Calu3 (cell line): ENCODE data around the gene ADIPOR2. TPM values are rescaled to one million over a fixed set of nuclear protein-coding genes. Genes with fewer than 3 reads are reported as not detected.

Source experiments
- Bru-seq: library from RNA; stranded (reverse); fragments of 400-500 nt; gene quantifications from one replicate; lab custom pipeline; 2021; lab: Mats Ljungman, UMichigan
- BruChase-seq, 2 experiments: library from RNA; stranded (reverse); fragments of 400-500 nt; gene quantifications; one replicate each; lab custom pipeline; 2021; lab: Mats Ljungman, UMichigan
- BruUV-seq: library from RNA; stranded (reverse); fragments of 400-500 nt; replicated peaks from 2 replicates; lab custom pipeline; 2021; lab: Mats Ljungman, UMichigan
- CTCF ChIA-PET: fragments of 300-600 bp; sonication (Branson Sonifier 250); formaldehyde crosslinking; loops from one replicate; lab custom pipeline; 2022; ENCODE audit warnings: antibody characterized with exemption; lab: Charles Lee
- DNase-seq: peaks from one replicate; pipeline ENCODE4 v3.0.0; 2022
- H3K27ac Mint-ChIP-seq: one replicate; pipeline ENCODE4 v1.8.0; 2022; ENCODE audit warnings: mixed read lengths; ENCODE audit not compliant: unreplicated experiment
- H3K27me3 Mint-ChIP-seq: one replicate; pipeline ENCODE4 v1.8.0; 2022; ENCODE audit warnings: mixed read lengths; ENCODE audit not compliant: unreplicated experiment
- H3K36me3 Mint-ChIP-seq: one replicate; pipeline ENCODE4 v1.8.0; 2022; ENCODE audit warnings: mild to moderate bottlenecking, moderate library complexity, mixed read lengths; ENCODE audit not compliant: insufficient read depth, unreplicated experiment
- H3K4me1 Mint-ChIP-seq: one replicate; pipeline ENCODE4 v1.8.0; 2022; ENCODE audit warnings: mild to moderate bottlenecking, low read depth, mixed read lengths; ENCODE audit not compliant: unreplicated experiment
- H3K4me3 Mint-ChIP-seq: one replicate; pipeline ENCODE4 v1.8.0; 2022; ENCODE audit warnings: mild to moderate bottlenecking, low read depth, moderate library complexity, mixed read lengths; ENCODE audit not compliant: unreplicated experiment
- H3K9me3 Mint-ChIP-seq: one replicate; pipeline ENCODE4 v1.8.0; 2022; ENCODE audit warnings: low read depth, mixed read lengths; ENCODE audit not compliant: unreplicated experiment
- CTCF ChIP-seq: fragments of 200-600 bp; IDR thresholded peaks from one replicate; pipeline ENCODE4 v1.8.0; 2022; ENCODE audit warnings: antibody characterized with exemption; ENCODE audit not compliant: unreplicated experiment
- intact Hi-C: fragments of 100-400 bp; cut with micrococcal nuclease; formaldehyde crosslinking; loops from one replicate; pipeline ENCODE4 v1.10.0; 2022; ENCODE audit not compliant: unreplicated experiment
- long read RNA-seq: library from polyadenylated mRNA; stranded (forward); transcript quantifications from one replicate; pipeline ENCODE4 v2.0.0, GENCODE V29; 2022
- total RNA-seq: library from RNA; stranded (reverse); gene quantifications from 2 replicates; pipeline ENCODE4 v1.2.3, GENCODE V29; 2022

The ADIPOR2 gene
- total RNA-seq (88.5 and 90.3 TPM in 2 replicates), Bru-seq, nascent RNA (percentile 91 among the genes with signal in this experiment), BruChase-seq, experiment 1, labeled RNA remaining after a 6-hour chase (percentile 82 among the genes with signal in this experiment), BruChase-seq, experiment 2, labeled RNA remaining after a 2-hour chase (percentile 81 among the genes with signal in this experiment)
- long read RNA-seq, full-length matches to known transcripts = 1 of 10 reads
- long read RNA-seq, partial matches to known transcripts = 0 of 10 reads
- long read RNA-seq, other reads (novel, unspliced or antisense) = 9 of 10 reads

GRCh38 chr12:1690578-1691122, at the start of gene ADIPOR2:
ADIPOR2 (plus strand) TSS chr12:1691070; CDS start chr12:1754344, 63,274 bp downstream.
- DNase-seq = peak; percentile 95
- CTCF ChIA-PET = interaction anchor here (0.6 to 1.5 kb wide), 5 partner anchors 20 to 655 kb away, joined by 3 to 6 read pairs (median 5); no protein-coding TSS in a partner anchor
- TF ChIP-seq CTCF = no peak
- Mint-ChIP-seq H3K4me1 (peaks cover 23% of the 10 kb centered on the region), H3K9me3 (no peaks in the 10 kb centered on the region), H3K27ac (peak within 1 kb of the TSS; percentile 89), H3K27me3 (peaks cover 6% of the 10 kb centered on the region), H3K4me3 (peak within 1 kb of the TSS; percentile 88), H3K36me3 (peaks cover 39% of the 10 kb centered on the region)
- intact Hi-C loops = loop anchor here (5.0 kb wide), 1 partner anchor 77 kb away; no protein-coding TSS in a partner anchor
- TSS peak; percentile 99 for BruUV-seq

GRCh38 chr12:1642513-1642912, 48.4 kb upstream of the ADIPOR2 start:
- no peak for TF ChIP-seq CTCF
- BruUV-seq = no TSS peak
- Mint-ChIP-seq H3K4me1 (no peaks in the 10 kb centered on the region), H3K4me3 (no peak overlapping the region), H3K36me3 (no peaks in the 10 kb centered on the region), H3K27me3 (peaks cover 74% of the 10 kb centered on the region), H3K9me3 (no peaks in the 10 kb centered on the region), H3K27ac (no peak overlapping the region)
- CTCF ChIA-PET = no interaction called here
- intact Hi-C loops = no loop called here
- no peak for DNase-seq

- H3K36me3 Mint-ChIP-seq = no peaks in the 10 kb centered on the region
- TF ChIP-seq CTCF = no peak
- DNase-seq = no peak
- CTCF ChIA-PET = interaction anchor here (0.6 kb wide), 1 partner anchor 893 kb away, joined by 5 read pairs; no protein-coding TSS in a partner anchor
- H3K4me1 Mint-ChIP-seq = no peaks in the 10 kb centered on the region
- H3K9me3 Mint-ChIP-seq = no peaks in the 10 kb centered on the region
- no peak overlapping the region for H3K4me3 Mint-ChIP-seq
- no peak overlapping the region for H3K27ac Mint-ChIP-seq
- no TSS peak for BruUV-seq
- peaks cover 77% of the 10 kb centered on the region for H3K27me3 Mint-ChIP-seq
- intact Hi-C loops = no loop called here
Measured at GRCh38 chr12:1643043-1643442, 47.8 kb upstream of the ADIPOR2 start.

GRCh38 chr12:1643905-1644533, 46.9 kb upstream of the ADIPOR2 start:
- no peaks in the 10 kb centered on the region for H3K9me3 Mint-ChIP-seq
- no peaks in the 10 kb centered on the region for H3K4me1 Mint-ChIP-seq
- TF ChIP-seq CTCF = no peak
- H3K27me3 Mint-ChIP-seq = peaks cover 77% of the 10 kb centered on the region
- no peaks in the 10 kb centered on the region for H3K36me3 Mint-ChIP-seq
- CTCF ChIA-PET = interaction anchor here (0.8 kb wide), 1 partner anchor 13 kb away, joined by 4 read pairs; no protein-coding TSS in a partner anchor
- no peak overlapping the region for H3K27ac Mint-ChIP-seq
- DNase-seq = no peak
- no TSS peak for BruUV-seq
- intact Hi-C loops = no loop called here
- no peak overlapping the region for H3K4me3 Mint-ChIP-seq
